SHP77 (cell line): ENCODE data around the gene CDC20.

ENCODE experiments used
- DNase-seq, 2 experiments: peaks; one replicate each; lab custom pipeline; 2025; lab: John Stamatoyannopoulos, UW

The CDC20 gene

GRCh38 chr1:43329995-43330751 is 28.6 kb upstream of the CDC20 start:
- no peak for DNase-seq

GRCh38 chr1:43331688-43332087 is 27.1 kb upstream of the CDC20 start:
- no peak for DNase-seq

- DNase-seq, result no peak
These were observed 24.2 kb upstream of the CDC20 start for GRCh38 chr1:43334453-43335205.

- no peak for DNase-seq
These were observed 21.2 kb upstream of the CDC20 start, which contains the start of gene MPL for GRCh38 chr1:43337588-43337987. TSS of gene MPL (plus strand) at chr1:43337818. CDS start at chr1:43337849, 31 bp downstream.

GRCh38 chr1:43338001-43338400 is 20.8 kb upstream of the CDC20 start:
- no peak for DNase-seq

- DNase-seq, result no peak
These were observed 19.1 kb upstream of the CDC20 start for GRCh38 chr1:43339584-43340232.

GRCh38 chr1:43340559-43340958 is 18.2 kb upstream of the CDC20 start:
- no peak for DNase-seq

- no peak for DNase-seq
These were observed 14.4 kb upstream of the CDC20 start for GRCh38 chr1:43344267-43344850.

- DNase-seq, result no peak
These were observed 13.7 kb upstream of the CDC20 start for GRCh38 chr1:43345120-43345519.

- DNase-seq, result no peak
These were observed 12.1 kb upstream of the CDC20 start for GRCh38 chr1:43346636-43347035.

- peak; percentile 59 to 73 for DNase-seq
These were observed 10.4 kb upstream of the CDC20 start for GRCh38 chr1:43348343-43348808.

GRCh38 chr1:43348809-43349593 is 9.8 kb upstream of the CDC20 start:
- peak; percentile 85 to 92 for DNase-seq

GRCh38 chr1:43349594-43350306 is 9.0 kb upstream of the CDC20 start:
- DNase-seq, result no peak

GRCh38 chr1:43350976-43351375 is 7.8 kb upstream of the CDC20 start:
- no peak for DNase-seq

- DNase-seq, result no peak
These were observed 7.1 kb upstream of the CDC20 start for GRCh38 chr1:43351421-43352350.

- no peak for DNase-seq
These were observed 6.5 kb upstream of the CDC20 start for GRCh38 chr1:43352351-43352705.

- no peak for DNase-seq
These were observed 5.9 kb upstream of the CDC20 start for GRCh38 chr1:43352881-43353280.

- DNase-seq, result no peak
These were observed 4.3 kb upstream of the CDC20 start for GRCh38 chr1:43354471-43354870.

GRCh38 chr1:43354936-43355335 is 3.8 kb upstream of the CDC20 start:
- DNase-seq, result no peak

- no peak for DNase-seq
These were observed 1.5 kb upstream of the CDC20 start for GRCh38 chr1:43357251-43357650.
